ENCODE data around the gene FAM153A.
"Not testable (repeated sequence)": the region's sequence is repeated elsewhere in the genome, so short reads cannot be mapped to it uniquely, and the experiment has no call there.

The FAM153A gene

GRCh38 chr5:177782792-177783633, at the start of gene FAM153A:
Gene FAM153A (minus strand): TSS chr5:177782899.
- DNase-seq: not testable (repeated sequence)

GRCh38 chr5:177832287-177832686, 49.6 kb upstream of the FAM153A start:
- not testable (repeated sequence) for DNase-seq

- not testable (repeated sequence) for DNase-seq
Measured at GRCh38 chr5:177826073-177826472, 43.4 kb upstream of the FAM153A start.

- not testable (repeated sequence) for DNase-seq
Measured at GRCh38 chr5:177824776-177825175, 42.1 kb upstream of the FAM153A start.

- DNase-seq: not testable (repeated sequence)
Measured at GRCh38 chr5:177822489-177822888, 39.8 kb upstream of the FAM153A start.

- not testable (repeated sequence) for DNase-seq
Measured at GRCh38 chr5:177819664-177820063, 37.0 kb upstream of the FAM153A start.

- DNase-seq: not testable (repeated sequence)
Measured at GRCh38 chr5:177812814-177813425, 30.2 kb upstream of the FAM153A start.

- not testable (repeated sequence) for DNase-seq
Measured at GRCh38 chr5:177812160-177812743, 29.6 kb upstream of the FAM153A start.

GRCh38 chr5:177809209-177809913, 26.7 kb upstream of the FAM153A start:
- DNase-seq: peak; percentile 77

GRCh38 chr5:177808420-177808819, 25.7 kb upstream of the FAM153A start:
- not testable (repeated sequence) for DNase-seq

- not testable (repeated sequence) for DNase-seq
Measured at GRCh38 chr5:177807265-177807664, 24.6 kb upstream of the FAM153A start.

- peak; percentile 65 for DNase-seq
Measured at GRCh38 chr5:177801427-177801826, 18.7 kb upstream of the FAM153A start.

- not testable (repeated sequence) for DNase-seq
Measured at GRCh38 chr5:177798237-177798840, 15.6 kb upstream of the FAM153A start.

- not testable (repeated sequence) for DNase-seq
Measured at GRCh38 chr5:177793272-177793671, 10.6 kb upstream of the FAM153A start.

- not testable (repeated sequence) for DNase-seq
Measured at GRCh38 chr5:177791649-177792048, 8.9 kb upstream of the FAM153A start.

- DNase-seq: not testable (repeated sequence)
Measured at GRCh38 chr5:177782169-177782568, 530 bp downstream of the FAM153A start.

GRCh38 chr5:177771206-177771605, 11.5 kb downstream of the FAM153A start:
- not testable (repeated sequence) for DNase-seq

GRCh38 chr5:177770646-177771045, 12.1 kb downstream of the FAM153A start:
- peak; percentile 68 for DNase-seq

- DNase-seq: not testable (repeated sequence)
Measured at GRCh38 chr5:177763737-177764508, 18.8 kb downstream of the FAM153A start.

- not testable (repeated sequence) for DNase-seq
Measured at GRCh38 chr5:177760954-177761353, 21.7 kb downstream of the FAM153A start.

- not testable (repeated sequence) for DNase-seq
Measured at GRCh38 chr5:177747354-177747753, 35.3 kb downstream of the FAM153A start.

- DNase-seq: not testable (repeated sequence)
Measured at GRCh38 chr5:177724858-177725257, 57.8 kb downstream of the FAM153A start.
